HG02623 (cell line): ENCODE results near the gene BOC.

Experiments used
- ATAC-seq: cut with Tn5 transposase; IDR thresholded peaks from one replicate; pipeline ENCODE4 v1.9.1; 2021; ENCODE audit warnings: moderate library complexity; ENCODE audit not compliant: unreplicated experiment

BOC gene

DNA sequence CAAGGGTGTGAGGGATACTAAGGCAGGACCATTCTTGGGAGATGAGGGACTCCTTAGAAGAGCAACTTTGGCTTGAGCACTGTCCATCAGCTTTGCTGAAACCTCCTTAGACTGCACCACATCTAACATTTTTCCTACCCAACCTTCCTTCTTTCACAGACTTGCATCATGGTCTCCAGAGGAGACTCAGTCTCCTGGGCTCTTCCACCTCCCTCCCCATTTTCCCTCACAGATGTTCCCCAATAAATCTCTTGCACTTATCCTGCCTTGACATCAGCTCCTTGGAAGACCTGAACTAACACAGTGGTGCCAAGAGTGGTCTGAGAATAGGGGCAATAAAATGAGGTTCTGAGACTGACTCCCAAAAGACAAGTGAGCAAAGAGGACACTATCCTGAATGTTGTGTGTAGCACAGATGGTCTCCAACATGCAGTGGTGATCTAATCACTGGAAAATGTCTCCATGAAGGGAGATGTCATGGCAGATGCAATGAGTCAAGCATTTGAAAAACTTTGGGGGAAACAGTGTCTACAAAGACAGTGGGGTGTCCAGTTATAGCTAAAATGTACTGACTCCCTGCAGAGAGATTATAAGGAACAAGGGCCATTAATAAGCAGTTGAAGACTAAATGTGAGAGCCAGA lies 26.0 kb upstream of the BOC start:
- no peak for ATAC-seq

GRCh38 chr3:113186566-113186965 lies 24.8 kb upstream of the BOC start:
- ATAC-seq: no peak

DNA sequence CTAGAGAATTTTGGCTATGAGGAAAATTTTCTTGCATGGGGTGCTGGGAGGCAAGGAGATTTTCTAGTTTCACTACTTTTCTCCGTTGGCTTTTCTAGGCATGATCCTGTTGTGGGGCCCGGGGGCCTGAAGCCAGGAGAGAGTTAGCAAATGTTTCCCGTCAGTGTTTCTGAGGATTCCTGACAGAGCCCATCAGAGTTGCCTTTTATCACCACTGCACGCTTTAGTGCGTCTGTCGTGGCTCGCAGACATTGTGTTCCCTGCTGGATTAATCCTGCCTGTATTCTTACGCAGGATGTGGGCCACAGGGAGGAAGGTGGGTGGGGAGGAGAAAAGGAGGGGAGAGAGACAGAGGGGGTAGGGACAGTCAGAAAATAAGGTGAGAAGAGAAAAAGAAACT lies 18.1 kb upstream of the BOC start:
- ATAC-seq: no peak

GRCh38 chr3:113193719-113194118 lies 17.6 kb upstream of the BOC start:
- ATAC-seq: no peak

DNA sequence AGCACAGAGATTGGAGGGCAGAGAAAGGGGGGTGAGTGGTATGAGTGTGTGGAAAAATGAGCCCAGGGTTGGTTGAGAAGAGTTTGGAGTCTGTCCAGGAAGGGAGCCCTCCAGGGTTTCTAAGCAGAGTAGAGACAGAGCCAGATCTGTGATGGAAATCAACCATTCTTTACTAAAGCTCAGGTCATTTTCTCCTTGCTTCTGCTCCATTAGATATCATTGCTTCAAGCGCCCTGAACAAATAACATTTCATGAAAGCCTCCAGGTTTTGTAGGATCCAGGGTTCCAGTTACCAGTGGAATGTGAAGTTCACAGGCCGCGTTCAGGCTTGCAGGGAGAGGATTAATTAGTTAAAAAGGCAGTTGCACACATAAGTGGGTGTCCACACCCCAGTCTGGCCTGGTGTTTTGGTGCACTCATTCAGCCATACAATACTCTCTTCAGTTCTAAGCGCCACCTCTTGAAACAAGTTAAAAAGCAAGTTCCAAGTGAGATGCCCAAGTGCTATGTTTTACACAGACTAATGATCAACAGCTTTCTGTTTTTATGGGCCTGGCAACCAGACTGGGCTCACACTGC lies 16.4 kb upstream of the BOC start:
- ATAC-seq: no peak

DNA sequence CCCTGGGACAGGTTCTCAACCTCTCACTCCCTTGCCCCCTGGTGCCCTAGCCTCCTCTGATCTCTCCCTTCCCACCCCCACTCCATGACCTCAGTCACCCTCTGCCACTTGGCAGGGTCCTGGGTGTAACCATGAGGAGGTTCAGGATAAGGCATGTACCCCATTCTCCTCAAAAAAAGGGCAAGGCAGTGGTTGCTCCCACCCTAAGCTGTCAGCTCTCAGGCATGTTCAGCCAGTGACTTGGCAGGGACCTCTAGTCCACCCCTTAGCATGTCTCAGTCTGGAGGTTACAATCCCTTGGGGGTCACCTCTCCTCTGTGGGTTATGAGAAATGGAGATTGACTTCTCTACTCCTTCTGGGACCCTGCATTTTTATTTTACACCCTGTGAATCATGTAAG lies 11.0 kb upstream of the BOC start:
- no peak for ATAC-seq

- no peak for ATAC-seq
Measured at GRCh38 chr3:113200946-113201345, 10.4 kb upstream of the BOC start.

GRCh38 chr3:113204371-113204770 lies 7.0 kb upstream of the BOC start:
- ATAC-seq: no peak

- ATAC-seq: no peak
Measured at GRCh38 chr3:113205481-113205880, 5.9 kb upstream of the BOC start.

DNA sequence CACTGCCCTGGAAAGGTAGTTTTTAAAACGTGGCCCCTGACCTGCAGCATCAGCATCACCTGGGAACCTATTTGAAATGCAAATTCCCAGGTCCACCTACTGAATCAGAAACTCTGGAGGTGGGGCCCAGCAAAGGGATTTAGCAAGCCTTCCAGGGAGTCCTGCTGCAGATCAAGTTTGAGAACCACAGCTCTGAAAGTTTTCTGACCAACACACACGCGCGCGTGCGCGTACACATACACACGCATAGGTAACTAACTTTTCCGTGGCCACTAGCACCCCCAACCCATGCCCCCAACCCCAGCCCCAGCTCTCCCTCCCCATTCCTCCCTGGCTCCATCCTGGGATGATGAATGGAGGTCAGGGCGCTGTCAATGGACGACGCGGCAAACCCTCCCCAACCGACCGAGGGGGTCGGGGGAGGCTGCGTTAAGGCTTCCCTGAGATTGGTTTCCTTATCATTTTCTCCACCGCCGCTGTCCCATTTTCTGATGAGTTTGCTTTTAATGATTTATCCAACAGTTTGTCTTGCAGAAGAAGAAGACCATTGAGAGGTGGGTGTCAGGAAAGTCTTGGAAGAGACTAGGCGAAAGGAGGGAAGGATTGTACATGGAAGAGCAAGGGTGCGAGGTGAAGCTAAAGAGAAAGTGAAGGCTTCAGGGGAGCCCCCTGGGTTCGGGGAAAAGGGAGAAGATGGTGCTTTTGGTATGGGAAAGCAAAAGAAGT lies 590 bp upstream of the BOC start:
- ATAC-seq: no peak

DNA sequence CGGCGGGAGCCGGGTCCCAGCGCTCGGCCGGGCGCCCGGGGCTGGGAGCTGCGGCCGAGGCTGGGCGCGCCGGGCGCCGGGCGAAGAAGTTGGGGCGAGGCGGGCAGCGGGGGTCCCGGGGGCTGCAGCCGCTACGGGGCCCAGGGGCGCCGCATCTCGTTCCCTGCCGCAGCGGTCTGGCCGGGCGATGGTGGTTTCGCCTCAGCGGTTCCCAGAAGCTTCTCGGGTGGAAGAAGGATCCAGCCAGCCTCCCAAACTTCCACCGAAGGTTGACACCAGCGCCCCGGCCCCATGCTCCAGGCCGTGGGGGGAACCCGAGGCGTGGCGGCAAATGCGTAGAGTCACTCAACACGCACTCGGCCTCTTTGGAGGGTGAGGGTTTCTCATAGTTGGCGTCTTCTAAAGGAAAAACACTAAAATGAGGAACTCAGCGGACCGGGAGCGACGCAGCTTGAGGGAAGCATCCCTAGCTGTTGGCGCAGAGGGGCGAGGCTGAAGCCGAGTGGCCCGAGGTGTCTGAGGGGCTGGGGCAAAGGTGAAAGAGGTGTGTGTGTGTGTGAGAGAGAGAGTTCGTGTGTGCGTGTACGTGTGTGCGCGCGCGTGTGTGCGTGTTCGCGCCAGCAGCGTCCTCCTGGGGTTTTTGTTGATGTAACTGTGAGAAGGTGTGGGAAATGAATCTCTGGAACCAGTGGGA lies 940 bp downstream of the BOC start:
- no peak for ATAC-seq

- no peak for ATAC-seq
Measured at GRCh38 chr3:113212844-113213375, 1.6 kb downstream of the BOC start.

DNA sequence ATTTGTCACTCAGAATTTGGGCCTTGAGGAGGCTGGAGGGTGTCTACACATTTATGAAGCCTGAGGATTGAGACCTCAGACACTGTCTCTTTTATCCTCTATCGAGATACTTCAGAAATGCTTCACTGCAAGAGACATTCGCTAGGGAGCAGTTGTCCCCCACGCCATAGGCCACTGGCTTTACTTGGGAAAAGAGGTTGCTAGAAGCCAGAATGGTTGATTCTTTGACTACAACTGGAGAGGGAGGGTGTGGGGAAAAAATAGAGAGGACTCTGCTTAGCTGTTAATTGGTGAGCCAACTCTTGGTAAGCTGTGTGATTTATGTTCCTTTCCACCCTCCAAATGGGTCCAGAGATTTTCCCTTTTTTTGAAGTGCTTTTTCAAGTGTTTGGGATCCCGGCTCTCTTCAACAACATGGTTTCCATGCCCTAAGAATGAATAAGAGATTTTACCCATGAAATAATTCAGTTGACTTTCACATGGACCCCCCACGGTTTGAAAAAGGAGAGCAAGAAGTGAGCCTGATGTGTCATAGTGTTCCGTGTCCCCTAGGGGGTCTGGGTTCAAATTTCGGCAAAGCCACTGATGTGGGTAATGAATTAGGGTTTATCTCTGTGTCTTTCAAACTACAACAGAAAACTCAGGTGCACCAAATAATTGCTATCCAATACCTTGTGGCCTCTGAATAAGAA lies 2.7 kb downstream of the BOC start:
- ATAC-seq: no peak

DNA sequence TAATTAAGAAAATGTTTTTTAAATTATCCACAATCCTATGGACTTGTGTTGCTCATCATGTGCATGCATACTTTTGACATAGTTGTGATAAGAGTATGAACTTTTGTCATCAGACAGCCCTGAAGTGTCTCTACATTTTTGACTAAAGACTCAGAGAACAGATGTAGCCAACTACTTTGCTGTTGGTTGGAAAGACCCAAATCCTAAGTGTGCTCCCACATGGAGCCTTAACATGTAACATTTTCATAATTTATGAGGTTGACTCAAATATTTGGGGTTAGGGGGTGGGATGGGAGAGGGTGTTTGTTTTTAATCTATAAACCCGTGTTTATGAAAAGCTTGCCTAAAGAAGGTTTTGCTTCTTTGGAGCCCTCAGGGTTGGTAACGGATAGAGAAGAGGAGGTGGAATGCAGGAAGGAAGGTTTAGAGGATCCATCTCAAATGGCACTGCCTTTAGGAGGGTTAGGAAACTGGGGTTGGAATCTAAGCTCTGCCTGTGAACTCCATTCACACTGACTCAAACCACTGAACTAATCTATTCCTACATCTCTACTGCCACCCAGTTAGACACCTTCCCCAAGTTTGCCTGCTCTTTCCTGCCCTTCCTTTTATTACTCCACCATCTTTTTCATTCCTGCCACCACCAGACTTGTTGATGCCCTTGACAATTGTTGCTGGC lies 3.7 kb downstream of the BOC start:
- ATAC-seq: no peak

DNA sequence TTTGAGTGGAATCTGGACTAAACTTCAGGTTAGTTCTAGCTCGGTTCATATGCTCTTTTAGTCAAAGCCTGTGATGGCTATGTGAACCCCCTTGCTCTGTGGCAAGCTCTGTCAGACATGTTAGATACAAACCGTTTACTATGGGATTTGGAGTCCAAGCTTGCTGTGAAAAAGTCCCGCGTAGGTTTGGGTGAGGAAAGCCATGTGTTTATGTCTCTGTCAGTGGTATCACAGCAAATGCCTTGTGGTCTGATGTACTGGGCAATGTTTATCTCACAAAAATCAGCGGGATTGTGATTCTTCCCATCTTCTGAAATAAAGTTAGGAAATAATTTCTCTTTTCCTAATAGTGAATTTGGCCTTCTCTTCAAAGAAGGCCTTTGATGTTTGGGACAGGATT lies 5.0 kb downstream of the BOC start:
- no peak for ATAC-seq

GRCh38 chr3:113218011-113218680 lies 6.8 kb downstream of the BOC start:
- ATAC-seq: no peak

GRCh38 chr3:113218681-113219045 lies 7.3 kb downstream of the BOC start:
- no peak for ATAC-seq

- ATAC-seq: no peak
Measured at GRCh38 chr3:113219605-113220300, 8.4 kb downstream of the BOC start.

- ATAC-seq: no peak
Measured at GRCh38 chr3:113220721-113221120, 9.4 kb downstream of the BOC start.
